ENCODE results near the gene XPO4.
"Not testable (repeated sequence)": the region's sequence is repeated elsewhere in the genome, so short reads cannot be mapped to it uniquely, and the experiment has no call there.

The XPO4 gene

DNA sequence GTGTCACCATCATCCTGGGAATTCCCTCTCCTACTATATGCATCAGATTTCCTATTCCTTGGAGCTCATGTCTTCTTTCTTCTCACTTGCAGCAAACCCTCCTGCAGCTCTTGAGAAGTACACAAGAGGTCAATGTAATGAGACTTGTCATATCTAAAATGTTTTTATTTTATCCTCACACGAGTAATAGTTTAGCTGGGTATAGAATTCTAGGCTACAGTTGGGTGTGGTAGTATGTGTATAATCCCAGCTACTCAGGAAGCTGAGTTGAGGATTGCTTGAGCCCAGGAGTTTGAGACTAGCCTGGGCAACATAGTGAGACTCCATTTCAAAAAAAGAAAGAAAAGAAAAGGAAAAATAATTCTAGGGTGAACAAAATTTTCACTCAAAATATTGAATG lies 153.2 kb downstream of the XPO4 start:
- no peaks in the 10 kb centered on the region for H3K27me3 ChIP-seq (ENCODE audit: insufficient read depth, poor library complexity, severe bottlenecking)
- DNase-seq (ENCODE audit: low spot score) (no peak), ATAC-seq (ENCODE audit: low read depth) (no peak)
- no peaks in the 10 kb centered on the region for H3K4me1 ChIP-seq (ENCODE audit: insufficient read depth, poor library complexity, severe bottlenecking)
- no peak for TF ChIP-seq CTCF (IDR thresholded peaks at IDR 0.05; ENCODE audit: poor library complexity, severe bottlenecking)
- peaks cover 7% of the 10 kb centered on the region for H3K9me3 ChIP-seq (ENCODE audit: severe bottlenecking)
- H3K36me3 ChIP-seq (ENCODE audit: low read depth), result peaks cover 4% of the 10 kb centered on the region; the same call in 1 of the 2 replicates
- H3K27ac ChIP-seq (ENCODE audit: poor library complexity, severe bottlenecking), result no peak overlapping the region
- H3K4me3 ChIP-seq (ENCODE audit: severe bottlenecking), result no peak overlapping the region

GRCh38 chr13:20743830-20744404 lies 158.6 kb downstream of the XPO4 start:
- not testable (repeated sequence) for ATAC-seq (ENCODE audit: low read depth); H3K27me3 ChIP-seq (ENCODE audit: insufficient read depth, poor library complexity, severe bottlenecking); H3K4me3 ChIP-seq (ENCODE audit: severe bottlenecking); H3K9me3 ChIP-seq (ENCODE audit: severe bottlenecking); H3K4me1 ChIP-seq (ENCODE audit: insufficient read depth, poor library complexity, severe bottlenecking); H3K27ac ChIP-seq (ENCODE audit: poor library complexity, severe bottlenecking); H3K36me3 ChIP-seq (ENCODE audit: low read depth); DNase-seq (ENCODE audit: low spot score)

- Histone ChIP-seq H3K27me3 (ENCODE audit: insufficient read depth, poor library complexity, severe bottlenecking) (no peaks in the 10 kb centered on the region), H3K4me1 (ENCODE audit: insufficient read depth, poor library complexity, severe bottlenecking) (no peaks in the 10 kb centered on the region), H3K4me3 (ENCODE audit: severe bottlenecking) (no peak overlapping the region), H3K36me3 (ENCODE audit: low read depth) (no peaks in the 10 kb centered on the region), H3K9me3 (ENCODE audit: severe bottlenecking) (no peaks in the 10 kb centered on the region), H3K27ac (ENCODE audit: poor library complexity, severe bottlenecking) (no peak overlapping the region)
- TF ChIP-seq CTCF (IDR thresholded peaks at IDR 0.05; ENCODE audit: poor library complexity, severe bottlenecking), result no peak
- ATAC-seq (ENCODE audit: low read depth), result no peak
- DNase-seq (ENCODE audit: low spot score), result no peak
Measured at GRCh38 chr13:20740021-20740420, 162.5 kb downstream of the XPO4 start.

GRCh38 chr13:20738616-20739015 lies 163.9 kb downstream of the XPO4 start:
- H3K36me3 ChIP-seq (ENCODE audit: low read depth), result no peaks in the 10 kb centered on the region
- no peaks in the 10 kb centered on the region for H3K4me1 ChIP-seq (ENCODE audit: insufficient read depth, poor library complexity, severe bottlenecking)
- no peak overlapping the region for H3K4me3 ChIP-seq (ENCODE audit: severe bottlenecking)
- H3K27ac ChIP-seq (ENCODE audit: poor library complexity, severe bottlenecking), result no peak overlapping the region
- TF ChIP-seq CTCF (IDR thresholded peaks at IDR 0.05; ENCODE audit: poor library complexity, severe bottlenecking), result no peak
- DNase-seq (ENCODE audit: low spot score) (no peak), ATAC-seq (ENCODE audit: low read depth) (no peak)
- H3K27me3 ChIP-seq (ENCODE audit: insufficient read depth, poor library complexity, severe bottlenecking), result no peaks in the 10 kb centered on the region
- H3K9me3 ChIP-seq (ENCODE audit: severe bottlenecking), result no peaks in the 10 kb centered on the region

DNA sequence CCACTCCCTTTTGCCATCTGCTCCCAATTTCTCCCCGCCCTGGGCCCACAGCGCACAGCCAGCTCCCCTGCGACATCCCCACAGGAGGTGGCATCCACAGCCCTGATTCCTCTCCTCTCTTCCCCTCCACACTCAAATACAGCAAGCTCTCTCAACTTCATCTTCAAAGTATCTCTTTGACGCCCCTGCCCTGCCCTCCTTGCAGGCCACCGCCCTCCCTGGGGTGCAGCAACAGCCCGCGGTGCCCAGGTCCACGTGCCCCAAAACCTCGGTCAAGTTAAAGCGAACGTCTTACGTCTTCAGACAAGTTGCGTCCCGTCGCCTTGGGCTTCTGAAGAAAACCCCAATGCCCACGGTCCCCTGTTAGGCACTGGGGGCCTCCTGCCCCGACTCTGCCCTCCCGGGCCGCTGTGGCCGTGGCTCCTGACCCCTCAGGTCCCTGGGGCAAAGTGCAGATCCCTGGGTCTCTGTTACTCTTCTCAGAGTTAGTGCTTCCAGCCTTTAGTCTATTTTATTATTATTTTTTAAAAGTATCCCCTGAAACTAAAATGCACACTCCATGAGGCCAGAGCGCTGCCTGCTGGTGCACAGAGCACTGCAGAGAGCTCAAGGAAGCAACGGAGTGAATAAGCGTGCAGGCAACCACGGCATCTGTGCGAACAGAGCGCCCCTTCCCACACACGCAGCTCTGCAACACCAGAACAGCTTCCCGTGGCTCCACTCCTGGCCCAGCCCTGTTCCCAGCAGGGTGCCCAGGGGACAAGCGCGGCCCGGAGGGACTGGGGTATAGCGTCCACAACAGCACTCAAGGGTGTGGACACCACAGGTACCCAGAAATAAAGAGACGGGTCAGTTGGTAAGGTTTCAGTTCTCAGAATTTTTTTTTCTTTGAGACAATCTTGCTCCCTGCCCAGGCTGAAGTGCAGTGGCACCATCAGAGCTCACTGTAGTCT lies 172.6 kb downstream of the XPO4 start:
- no peak overlapping the region for H3K27ac ChIP-seq (ENCODE audit: poor library complexity, severe bottlenecking)
- H3K9me3 ChIP-seq (ENCODE audit: severe bottlenecking), result no peaks in the 10 kb centered on the region
- no peaks in the 10 kb centered on the region for H3K4me1 ChIP-seq (ENCODE audit: insufficient read depth, poor library complexity, severe bottlenecking)
- ATAC-seq (ENCODE audit: low read depth) (no peak), DNase-seq (ENCODE audit: low spot score) (no peak)
- H3K4me3 ChIP-seq (ENCODE audit: severe bottlenecking), result no peak overlapping the region
- H3K36me3 ChIP-seq (ENCODE audit: low read depth), result no peaks in the 10 kb centered on the region
- no peaks in the 10 kb centered on the region for H3K27me3 ChIP-seq (ENCODE audit: insufficient read depth, poor library complexity, severe bottlenecking)
- TF ChIP-seq CTCF (IDR thresholded peaks at IDR 0.05; ENCODE audit: poor library complexity, severe bottlenecking), result no peak
